ENCODE results near the gene GKN2. TPM values are rescaled to one million over a fixed set of nuclear protein-coding genes. Genes with fewer than 3 reads are reported as not detected.

Gene GKN2
- polyA plus RNA-seq, 1 of the 3 experiments (the other 2 are of a cell fraction): not detected

GRCh38 chr2:68916226-68916625 lies 36.5 kb downstream of the GKN2 start:
- no peak for DNase-seq
- 0% methylated on average over 1 of the region's 1 CpG for WGBS (ENCODE audit: low lambda C conversion rate)
- no peaks in the 10 kb centered on the region for H3K27me3 ChIP-seq (ENCODE audit: insufficient read depth)
- H3K27ac ChIP-seq (ENCODE audit: low read depth in 2 of 2, low read length in 1 of 2): no peak overlapping the region
- no peak overlapping the region for H3K9ac ChIP-seq
- H3K79me2 ChIP-seq (ENCODE audit: insufficient read depth): no peaks in the 10 kb centered on the region
- no peaks in the 10 kb centered on the region for H3K36me3 ChIP-seq (replicated peaks in 1 of 2; ENCODE audit: control insufficient read depth in 1 of 2, insufficient read depth in 2 of 2, low read length in 1 of 2)
- POLR2A ChIA-PET: no interaction called here
- H3K4me1 ChIP-seq (ENCODE audit: control insufficient read depth in 1 of 2, insufficient read depth in 2 of 2, low read depth in 1 of 2, low read length in 1 of 2): no peaks in the 10 kb centered on the region; a peak in 1 of 4 replicates
- TF ChIP-seq EP300 (IDR thresholded peaks at IDR 0.05; ENCODE audit: borderline replicate concordance in 1 of 2, low read depth in 1 of 2, low read length in 1 of 2): no peak
- no peak for TF ChIP-seq RAD21 (IDR thresholded peaks at IDR 0.05; ENCODE audit: low read length)
- TF ChIP-seq ELF1 (IDR thresholded peaks at IDR 0.05): no peak
- TF ChIP-seq GATA2 (CRISPR knock-in tag; IDR thresholded peaks at IDR 0.05): no peak
- TF ChIP-seq CHD2 (IDR thresholded peaks at IDR 0.05; ENCODE audit: low read length, partially characterized antibody): no peak
- TF ChIP-seq GABPA (IDR thresholded peaks at IDR 0.05; ENCODE audit: low read depth): no peak
- TF ChIP-seq EZH2phosphoT487 (IDR thresholded peaks at IDR 0.05; ENCODE audit: borderline replicate concordance, low read depth): no peak
- no peak for TF ChIP-seq SIN3A (IDR thresholded peaks at IDR 0.05; ENCODE audit: borderline replicate concordance, low read depth, low read length)
- no peak for TF ChIP-seq MAX (IDR thresholded peaks at IDR 0.05; ENCODE audit: low read depth)
- no peak for TF ChIP-seq JUND (IDR thresholded peaks at IDR 0.05)
- no peak for TF ChIP-seq POLR2AphosphoS5 (IDR thresholded peaks at IDR 0.05; ENCODE audit: low read depth, low read length)
- TF ChIP-seq RFX5 (IDR thresholded peaks at IDR 0.05; ENCODE audit: low read length): no peak
- no peak for TF ChIP-seq IRF3 (IDR thresholded peaks at IDR 0.05; ENCODE audit: low read depth, low read length)
- CTCF ChIA-PET: interaction anchor here (5.0 to 6.3 kb wide), 2 partner anchors 9 to 164 kb away, joined by 41 to 47 read pairs; no protein-coding TSS in a partner anchor
- H3K4me3 ChIP-seq (ENCODE audit: low read depth in 2 of 2, low read length in 1 of 2): no peak overlapping the region
- H2AFZ ChIP-seq (ENCODE audit: low read depth): no peak overlapping the region
- H3K9me3 ChIP-seq: no peaks in the 10 kb centered on the region
- no peak overlapping the region for H3K4me2 ChIP-seq
- no peaks in the 10 kb centered on the region for H4K20me1 ChIP-seq (ENCODE audit: insufficient read depth)
- no peaks in the 10 kb centered on the region for H3F3A ChIP-seq (replicated peaks; ENCODE audit: insufficient read depth)
- no peaks in the 10 kb centered on the region for H3K9me2 ChIP-seq

- no peak overlapping the region for H3K9ac ChIP-seq
- CTCF ChIA-PET: interaction anchor here (0.6 to 6.3 kb wide), 6 partner anchors 9 to 452 kb away, joined by 3 to 47 read pairs (median 4); no protein-coding TSS in a partner anchor
- no peaks in the 10 kb centered on the region for H4K20me1 ChIP-seq (ENCODE audit: insufficient read depth)
- H2AFZ ChIP-seq (ENCODE audit: low read depth): no peak overlapping the region
- no peak for DNase-seq
- H3K27ac ChIP-seq (ENCODE audit: low read depth in 2 of 2, low read length in 1 of 2): no peak overlapping the region
- H3K4me2 ChIP-seq: no peak overlapping the region
- no peaks in the 10 kb centered on the region for H3K36me3 ChIP-seq (replicated peaks in 1 of 2; ENCODE audit: control insufficient read depth in 1 of 2, insufficient read depth in 2 of 2, low read length in 1 of 2)
- no peak overlapping the region for H3K4me3 ChIP-seq (ENCODE audit: low read depth in 2 of 2, low read length in 1 of 2)
- H3K9me3 ChIP-seq: no peaks in the 10 kb centered on the region
- TF ChIP-seq JUND (IDR thresholded peaks at IDR 0.05) (no peak), CTCF (IDR thresholded peaks at IDR 0.05) (no peak), PBX3 (IDR thresholded peaks at IDR 0.05) (no peak), EP300 (IDR thresholded peaks at IDR 0.05; ENCODE audit: borderline replicate concordance in 1 of 2, low read depth in 1 of 2, low read length in 1 of 2) (no peak), POLR2AphosphoS5 (IDR thresholded peaks at IDR 0.05; ENCODE audit: low read depth, low read length) (no peak), NFIC (IDR thresholded peaks at IDR 0.05; ENCODE audit: borderline replicate concordance) (no peak), MAX (IDR thresholded peaks at IDR 0.05; ENCODE audit: low read depth) (no peak), NRF1 (IDR thresholded peaks at IDR 0.05; ENCODE audit: low read depth, low read length) (no peak), FOXJ3 (CRISPR knock-in tag; IDR thresholded peaks at IDR 0.05) (no peak), GABPA (IDR thresholded peaks at IDR 0.05; ENCODE audit: low read depth) (no peak), RFX5 (IDR thresholded peaks at IDR 0.05; ENCODE audit: low read length) (no peak), IRF3 (IDR thresholded peaks at IDR 0.05; ENCODE audit: low read depth, low read length) (no peak), SMC3 (IDR thresholded peaks at IDR 0.05; ENCODE audit: low read depth, low read length) (no peak), FOSL2 (IDR thresholded peaks at IDR 0.05; ENCODE audit: borderline replicate concordance, low read depth) (no peak)
- no peaks in the 10 kb centered on the region; a peak in 1 of 4 replicates for H3K4me1 ChIP-seq (ENCODE audit: control insufficient read depth in 1 of 2, insufficient read depth in 2 of 2, low read depth in 1 of 2, low read length in 1 of 2)
- 81% methylated on average over 4 of the region's 4 CpGs for WGBS (ENCODE audit: low lambda C conversion rate)
- no peaks in the 10 kb centered on the region for H3F3A ChIP-seq (replicated peaks; ENCODE audit: insufficient read depth)
- H3K27me3 ChIP-seq (ENCODE audit: insufficient read depth): no peaks in the 10 kb centered on the region
- H3K79me2 ChIP-seq (ENCODE audit: insufficient read depth): no peaks in the 10 kb centered on the region
- H3K9me2 ChIP-seq: no peaks in the 10 kb centered on the region
- POLR2A ChIA-PET: no interaction called here
Measured at GRCh38 chr2:68915393-68915792, 37.3 kb downstream of the GKN2 start.
